OCI-LY1 (cell line): ENCODE measurements around the gene PCDHA1.

ENCODE experiments used
- EZH2 ChIP-seq: fragments of 200-600 bp; sonication (generic), shearing (Covaris generic); IDR thresholded peaks from 2 replicates; pipeline ENCODE4 v1.8.0; 2017; ENCODE audit warnings: borderline replicate concordance, mixed run types, mild to moderate bottlenecking, antibody characterized with exemption, low read length, moderate library complexity, mixed read lengths
- TF ChIP-seq, protein P1 (sequence below): fragments of 200-600 bp; sonication (generic), shearing (Covaris generic); IDR thresholded peaks from 2 replicates; pipeline ENCODE4 v1.5.1; 2017; ENCODE audit warnings: mild to moderate bottlenecking, antibody characterized with exemption, low read length, moderate library complexity, mixed read lengths

DNA sequence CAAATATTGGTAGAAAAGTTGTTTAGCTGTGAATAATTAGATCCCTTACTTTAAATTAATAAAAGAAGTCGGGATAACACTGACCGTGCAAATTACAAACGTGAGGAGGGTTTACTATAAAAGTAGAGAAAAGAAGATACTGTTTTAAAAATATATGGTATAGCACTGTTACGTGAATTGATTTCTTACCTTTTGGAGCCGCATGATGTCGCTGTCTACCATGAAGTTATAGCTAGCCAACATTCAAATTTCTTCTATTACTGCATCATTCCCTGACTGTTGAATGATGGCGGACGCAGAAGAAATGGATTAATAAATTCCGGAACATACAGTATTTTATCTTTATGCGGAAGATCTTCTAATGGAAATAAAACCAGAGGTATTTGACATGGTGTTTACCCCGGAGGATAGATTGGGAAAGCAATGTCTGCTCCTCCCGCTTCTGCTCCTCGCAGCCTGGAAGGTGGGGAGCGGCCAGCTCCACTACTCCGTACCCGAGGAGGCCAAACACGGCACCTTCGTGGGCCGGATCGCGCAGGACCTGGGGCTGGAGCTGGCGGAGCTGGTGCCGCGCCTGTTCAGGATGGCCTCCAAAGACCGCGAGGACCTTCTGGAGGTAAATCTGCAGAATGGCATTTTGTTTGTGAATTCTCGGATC is 41.9 kb downstream of the PCDHA1 start, which contains the start of gene PCDHA6:
- TF ChIP-seq, protein P1, sequence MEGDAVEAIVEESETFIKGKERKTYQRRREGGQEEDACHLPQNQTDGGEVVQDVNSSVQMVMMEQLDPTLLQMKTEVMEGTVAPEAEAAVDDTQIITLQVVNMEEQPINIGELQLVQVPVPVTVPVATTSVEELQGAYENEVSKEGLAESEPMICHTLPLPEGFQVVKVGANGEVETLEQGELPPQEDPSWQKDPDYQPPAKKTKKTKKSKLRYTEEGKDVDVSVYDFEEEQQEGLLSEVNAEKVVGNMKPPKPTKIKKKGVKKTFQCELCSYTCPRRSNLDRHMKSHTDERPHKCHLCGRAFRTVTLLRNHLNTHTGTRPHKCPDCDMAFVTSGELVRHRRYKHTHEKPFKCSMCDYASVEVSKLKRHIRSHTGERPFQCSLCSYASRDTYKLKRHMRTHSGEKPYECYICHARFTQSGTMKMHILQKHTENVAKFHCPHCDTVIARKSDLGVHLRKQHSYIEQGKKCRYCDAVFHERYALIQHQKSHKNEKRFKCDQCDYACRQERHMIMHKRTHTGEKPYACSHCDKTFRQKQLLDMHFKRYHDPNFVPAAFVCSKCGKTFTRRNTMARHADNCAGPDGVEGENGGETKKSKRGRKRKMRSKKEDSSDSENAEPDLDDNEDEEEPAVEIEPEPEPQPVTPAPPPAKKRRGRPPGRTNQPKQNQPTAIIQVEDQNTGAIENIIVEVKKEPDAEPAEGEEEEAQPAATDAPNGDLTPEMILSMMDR, result no peak
- no peak for TF ChIP-seq EZH2
